HG03432 (cell line): ENCODE results near the gene HAUS2.

ENCODE experiments used
- ATAC-seq: cut with Tn5 transposase; IDR thresholded peaks from one replicate; pipeline ENCODE4 v1.9.1; 2021; ENCODE audit warnings: mild to moderate bottlenecking, moderate library complexity; ENCODE audit not compliant: unreplicated experiment

The HAUS2 gene

GRCh38 chr15:42605796-42606195 is 57.2 kb downstream of the HAUS2 start:
- no peak for ATAC-seq

- ATAC-seq = peak; percentile 64
Observed at GRCh38 chr15:42608110-42608531, 59.5 kb downstream of the HAUS2 start.

- ATAC-seq = no peak
Observed at GRCh38 chr15:42608752-42609488, 60.3 kb downstream of the HAUS2 start.

- ATAC-seq = no peak
Observed at GRCh38 chr15:42611532-42611931, 62.9 kb downstream of the HAUS2 start.

GRCh38 chr15:42612367-42612912 is 63.8 kb downstream of the HAUS2 start:
- no peak for ATAC-seq

GRCh38 chr15:42616107-42616506 is 67.5 kb downstream of the HAUS2 start:
- ATAC-seq = no peak
